SH-SY5Y (cell line): ENCODE measurements around the gene SAA1.

Experiments used
- GATA2 ChIP-seq: IDR thresholded peaks from 2 replicates; pipeline ENCODE4 v1.6.1; 2011; ENCODE audit warnings: mild to moderate bottlenecking, low read depth, low read length
- GATA3 ChIP-seq: IDR thresholded peaks from 2 replicates; pipeline ENCODE4 v1.6.1; 2011; ENCODE audit warnings: low read depth, mild to moderate bottlenecking, low read length, moderate library complexity

The SAA1 gene

DNA sequence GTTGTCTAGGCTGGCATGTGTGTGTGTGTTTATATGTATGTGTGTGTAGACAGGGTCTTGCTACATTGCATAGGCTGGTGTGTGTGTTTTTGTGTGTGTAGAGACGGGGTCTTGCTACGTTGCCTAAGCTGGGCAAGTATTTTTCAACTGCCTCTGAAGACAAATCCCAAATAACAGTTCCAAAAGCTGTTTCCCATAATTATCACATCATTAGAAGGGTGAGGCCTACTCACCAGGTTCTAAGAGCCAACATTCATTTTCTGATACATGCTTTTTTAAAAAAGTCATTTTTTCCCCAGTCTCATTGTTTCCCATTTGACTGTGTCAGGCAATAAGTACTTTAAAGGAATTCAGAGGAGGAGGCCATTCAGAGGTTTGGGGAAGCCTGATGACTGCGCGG is 22.8 kb downstream of the SAA1 start:
- TF ChIP-seq GATA3 (no peak), GATA2 (no peak)

GRCh38 chr11:18294862-18295261 is 28.8 kb downstream of the SAA1 start:
- no peak for TF ChIP-seq GATA2
- no peak for TF ChIP-seq GATA3

DNA sequence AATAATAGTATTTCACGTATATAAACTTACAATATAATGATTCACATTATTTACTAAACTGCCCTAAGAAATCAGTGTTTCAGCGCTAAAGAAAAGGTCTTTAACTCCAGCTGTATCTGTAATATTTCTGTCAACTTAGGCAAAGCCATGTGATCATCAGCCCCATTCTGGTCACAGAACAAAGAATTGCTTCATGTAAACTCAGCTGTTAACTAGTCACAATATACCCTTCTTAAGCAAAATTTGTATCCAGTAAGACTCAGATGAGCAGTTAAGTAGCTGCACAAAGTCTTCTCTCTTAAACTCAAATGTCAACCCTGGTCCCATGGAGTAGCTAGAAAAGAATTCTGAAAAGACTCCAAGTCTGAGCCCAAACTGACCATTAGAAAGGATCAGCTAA is 29.3 kb downstream of the SAA1 start:
- no peak for TF ChIP-seq GATA3
- TF ChIP-seq GATA2: no peak

DNA sequence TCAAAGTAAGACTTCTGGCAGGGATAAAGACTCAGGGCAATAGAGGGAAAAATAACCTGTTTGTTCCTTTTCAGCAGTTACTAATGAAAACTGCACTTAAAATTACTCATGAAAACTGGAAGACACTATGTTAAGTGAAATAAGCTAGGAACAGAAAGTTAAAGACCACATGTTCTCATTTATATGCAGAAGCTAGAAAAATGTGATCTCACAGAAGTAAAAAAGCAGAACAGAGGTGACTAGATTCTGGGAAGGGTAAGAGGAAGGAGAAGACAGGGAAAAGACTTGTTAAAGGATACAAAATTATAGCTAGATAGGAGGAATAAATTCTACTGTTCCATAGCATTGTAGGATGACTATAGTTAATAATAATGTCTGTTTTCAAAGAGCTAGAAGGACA is 33.7 kb downstream of the SAA1 start:
- no peak for TF ChIP-seq GATA2
- TF ChIP-seq GATA3: no peak

DNA sequence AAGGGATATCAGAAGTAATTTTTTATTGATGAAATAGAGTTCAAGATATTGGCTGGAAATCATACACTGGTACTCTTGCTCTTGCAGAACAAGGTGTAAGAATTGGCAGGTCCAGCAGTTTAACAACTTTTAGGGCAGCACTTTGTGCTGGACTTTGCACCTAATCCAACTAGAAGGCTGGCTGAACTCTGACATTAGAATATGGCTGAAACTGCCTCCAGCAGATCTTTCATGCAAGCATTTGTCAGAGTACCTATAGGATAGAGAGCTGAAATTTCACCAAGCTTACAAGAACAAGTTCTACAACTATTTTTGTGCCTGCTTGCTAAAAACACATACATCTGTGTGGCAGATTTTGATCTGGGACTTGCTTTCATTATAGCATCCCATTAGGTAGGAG is 38.7 kb downstream of the SAA1 start:
- no peak for TF ChIP-seq GATA2
- TF ChIP-seq GATA3: no peak

DNA sequence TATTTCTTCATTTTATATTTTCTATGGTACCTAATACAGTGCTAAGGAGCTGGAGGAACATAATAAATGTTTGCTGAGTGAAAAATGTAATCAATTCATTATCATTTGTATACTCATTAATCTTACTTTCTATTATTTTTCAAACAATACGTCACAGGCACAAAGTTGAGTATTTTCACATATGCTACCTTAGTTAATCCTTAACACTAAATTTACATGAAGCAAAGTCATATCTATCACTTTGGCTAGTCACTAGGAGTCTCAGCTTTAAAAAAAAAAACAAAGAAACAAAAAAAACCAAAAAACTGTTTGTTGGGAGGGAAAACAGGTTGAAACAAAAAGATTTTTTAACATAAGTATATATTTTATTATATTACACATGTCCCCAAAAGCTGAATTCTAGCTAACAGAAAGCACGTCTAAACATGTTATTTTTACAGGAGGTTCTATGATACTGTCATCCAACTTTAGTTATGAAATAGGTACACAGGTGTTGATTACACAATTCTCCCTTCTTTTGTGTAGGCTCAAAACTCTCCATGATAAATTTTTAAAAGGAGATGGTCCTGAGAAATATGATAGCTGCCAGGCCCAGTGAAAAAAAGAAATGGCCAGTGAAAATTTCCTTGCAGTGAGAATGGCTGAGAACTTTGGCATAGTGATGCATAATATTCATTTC is 41.5 kb downstream of the SAA1 start:
- TF ChIP-seq GATA3 (no peak), GATA2 (no peak)

DNA sequence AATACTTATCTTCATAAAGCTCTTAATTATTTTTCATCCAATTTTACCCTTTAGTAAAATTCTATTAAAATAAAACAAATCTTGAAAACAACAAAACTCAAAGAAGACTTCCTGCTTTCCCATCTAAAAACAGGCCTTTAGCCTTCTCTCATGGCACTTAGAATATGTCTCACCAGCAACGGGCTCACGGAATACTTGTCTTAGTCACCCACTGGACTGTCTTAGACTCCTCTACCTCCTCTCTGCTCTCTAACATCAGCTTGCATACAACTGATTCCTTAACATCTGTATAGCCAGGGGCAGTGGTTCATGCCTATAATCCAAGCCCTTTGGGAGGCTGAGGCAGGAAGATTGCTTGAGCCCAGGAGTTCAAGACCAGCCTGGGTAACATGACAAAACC is 42.2 kb downstream of the SAA1 start:
- no peak for TF ChIP-seq GATA2
- TF ChIP-seq GATA3: no peak

DNA sequence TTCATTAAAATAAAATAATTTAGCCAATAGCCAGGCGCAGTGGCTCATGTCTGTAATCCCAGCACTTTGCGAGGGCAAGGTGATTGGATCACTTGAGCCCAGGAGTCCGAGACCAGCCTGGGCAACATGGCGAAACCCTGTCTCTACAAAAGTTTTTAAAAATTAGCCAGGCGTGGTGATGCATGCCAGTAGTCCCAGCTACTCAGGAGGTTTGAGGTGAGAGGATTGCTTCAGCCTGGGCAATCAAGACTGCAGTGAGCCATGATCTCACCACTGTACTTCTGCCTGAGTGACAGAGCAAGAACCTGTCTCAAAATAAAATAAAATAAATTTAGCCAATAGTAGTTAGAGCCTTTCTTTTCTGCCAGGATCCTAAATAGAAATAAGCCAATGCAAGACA is 43.6 kb downstream of the SAA1 start:
- no peak for TF ChIP-seq GATA2
- no peak for TF ChIP-seq GATA3

DNA sequence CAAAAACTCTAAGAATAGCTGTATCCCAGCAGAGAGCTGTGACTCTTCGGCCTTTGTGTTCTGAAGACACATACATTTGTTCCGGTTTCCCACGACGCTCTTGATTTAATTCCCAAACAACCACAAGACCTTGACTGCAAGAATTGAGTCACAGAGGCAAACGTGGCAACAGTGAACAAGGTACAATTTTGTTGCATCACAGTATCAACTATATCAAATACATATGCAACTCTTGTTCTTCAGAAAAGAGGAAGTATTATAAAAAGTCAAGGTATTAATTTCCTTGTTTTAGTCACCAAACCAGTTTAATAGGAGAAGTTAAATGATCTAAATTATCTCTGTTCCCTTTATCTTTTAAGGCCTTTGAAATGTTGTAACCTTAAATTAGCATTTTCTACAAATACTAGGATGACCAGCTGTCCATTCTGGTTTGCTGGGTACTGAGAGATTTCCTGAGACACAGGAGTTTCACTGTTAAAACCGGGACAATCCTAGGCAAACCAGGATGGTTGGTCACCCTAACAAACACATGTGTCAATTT is 44.8 kb downstream of the SAA1 start:
- no peak for TF ChIP-seq GATA3

- TF ChIP-seq GATA3: no peak
- TF ChIP-seq GATA2: no peak
These were observed 45.9 kb downstream of the SAA1 start for GRCh38 chr11:18312012-18312411.

DNA sequence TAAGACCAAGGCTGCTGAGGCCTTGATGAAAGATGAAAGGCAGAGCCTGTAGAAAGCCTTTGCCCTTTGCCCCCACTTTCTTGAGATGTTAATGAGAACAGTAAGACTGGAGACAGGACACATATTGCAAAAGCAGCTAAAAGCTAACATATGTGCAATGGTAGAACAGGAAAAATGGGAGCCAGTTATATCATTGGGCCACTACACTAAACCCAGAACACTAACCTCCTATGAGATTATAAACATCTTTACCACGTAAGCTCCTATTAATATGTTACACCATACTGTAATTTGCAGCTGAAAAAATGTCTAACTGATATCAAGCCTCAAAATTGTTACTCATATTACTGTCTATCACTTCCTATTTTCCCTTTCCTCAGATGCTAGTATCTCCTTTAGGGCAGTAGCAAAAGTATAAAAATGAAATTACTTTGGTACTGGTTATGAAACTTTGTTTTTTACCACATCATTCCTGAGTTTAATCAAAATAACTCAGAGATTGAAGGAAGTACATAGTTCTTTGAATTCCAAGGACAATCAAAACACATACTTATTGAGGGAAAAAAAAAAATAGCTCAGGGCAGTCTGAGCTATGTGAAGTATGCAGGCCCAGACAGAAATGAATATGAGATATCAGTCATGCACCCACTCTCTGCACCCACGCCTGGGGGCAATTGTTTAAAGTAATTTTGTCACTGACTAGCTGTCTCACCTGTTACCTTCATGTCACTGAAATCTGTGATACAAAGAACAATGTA is 46.8 kb downstream of the SAA1 start:
- no peak for TF ChIP-seq GATA3

DNA sequence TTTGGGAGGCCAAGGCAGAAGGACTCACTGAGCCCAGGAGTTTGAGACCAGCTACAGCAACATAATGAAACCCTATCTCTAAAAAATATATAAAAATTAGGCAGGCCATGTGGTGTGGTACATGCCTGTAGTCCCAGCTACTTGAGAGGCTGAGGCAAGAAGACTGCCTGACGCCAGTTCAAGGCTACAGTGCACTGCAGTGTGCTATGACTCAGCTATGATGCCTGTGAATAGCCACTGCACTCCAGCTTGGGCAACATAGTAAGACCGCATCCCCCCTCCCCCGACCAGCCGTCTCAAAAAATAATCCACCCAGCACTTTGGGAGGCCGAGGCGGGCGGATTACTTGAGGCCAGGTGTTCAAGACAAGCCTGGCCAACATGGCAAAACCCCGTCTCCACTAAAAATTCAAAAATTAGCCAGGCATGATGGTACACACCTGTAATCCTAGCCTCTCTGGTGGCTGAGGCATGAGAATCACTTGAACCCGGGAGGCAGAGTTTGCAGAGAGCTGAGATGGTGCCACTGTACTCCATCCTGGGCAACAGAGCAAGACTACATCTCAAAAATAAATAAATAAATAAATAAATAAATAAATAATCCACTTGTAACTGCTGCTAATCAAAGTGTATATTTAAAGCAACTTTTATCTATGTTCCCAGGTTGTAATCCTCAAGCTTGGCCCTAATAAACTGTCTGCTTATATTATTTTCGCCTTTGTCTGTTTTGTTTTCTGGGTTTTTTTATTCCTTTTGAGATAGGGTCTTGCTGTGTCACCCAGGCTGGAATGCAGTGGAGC is 48.1 kb downstream of the SAA1 start:
- TF ChIP-seq GATA3: no peak
- no peak for TF ChIP-seq GATA2

- no peak for TF ChIP-seq GATA3
- TF ChIP-seq GATA2: no peak
These were observed 48.9 kb downstream of the SAA1 start for GRCh38 chr11:18314784-18315523.

GRCh38 chr11:18315893-18316292 is 49.8 kb downstream of the SAA1 start:
- TF ChIP-seq GATA3 (no peak), GATA2 (no peak)

- TF ChIP-seq GATA2 (no peak), GATA3 (no peak)
These were observed 51.5 kb downstream of the SAA1 start for GRCh38 chr11:18317551-18317950.
